ENCODE results near the gene ZNF644. TPM values are rescaled to one million over a fixed set of nuclear protein-coding genes. Genes with fewer than 3 reads are reported as not detected.

Gene ZNF644
- 33.7 and 36.0 TPM in 2 replicates for total RNA-seq (2014; rRNA removed; shearing (Covaris generic))

GRCh38 chr1:91021686-91022517 lies at the start of gene ZNF644:
TSS of gene ZNF644 (minus strand) at chr1:91022035. CDS start at chr1:90982353, 39,682 bp downstream.

